Stromal cell of bone marrow (primary cell): Measurements from ENCODE around the gene NTSR1.

Experiments used
- DNase-seq: peaks from one replicate; pipeline ENCODE4 v3.0.0-alpha.2; 2012; ENCODE audit warnings: low read depth

NTSR1 gene

DNA sequence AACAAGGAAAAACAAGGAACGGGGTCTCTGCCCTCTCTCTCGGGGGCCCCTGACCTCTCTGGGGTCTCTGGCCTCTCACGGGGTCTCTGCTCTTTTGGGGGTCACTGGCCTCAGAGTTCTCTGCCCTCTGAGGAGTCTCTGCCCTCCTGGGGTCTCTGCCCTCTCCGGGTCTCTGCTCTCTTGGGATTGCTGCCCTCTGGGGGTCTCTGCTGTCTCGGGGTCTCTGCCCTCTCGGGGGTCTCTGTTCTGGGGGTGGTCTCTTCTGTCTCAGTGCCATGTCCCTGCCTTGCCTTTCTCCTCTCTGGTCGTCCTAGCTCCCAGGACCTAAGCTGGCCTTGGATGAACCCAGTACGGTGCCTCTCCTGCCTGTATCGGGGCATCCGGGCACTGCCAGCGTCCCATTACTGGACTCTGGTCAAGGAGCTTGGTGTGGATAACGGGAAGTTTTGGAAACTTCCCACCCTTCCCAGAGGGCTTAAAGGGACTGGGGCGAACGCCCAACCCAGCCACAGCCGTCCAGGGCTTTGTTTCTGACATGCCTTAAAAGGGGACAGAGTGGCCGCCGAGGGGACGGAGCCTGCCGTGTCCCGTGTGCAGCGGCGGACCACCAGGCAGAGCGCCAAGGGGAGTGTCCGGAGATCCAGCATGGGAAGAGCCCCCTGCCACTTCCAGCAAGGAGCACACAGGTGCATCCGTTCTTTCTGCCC, 62.9 kb downstream of the NTSR1 start:
- no peak for DNase-seq

DNA sequence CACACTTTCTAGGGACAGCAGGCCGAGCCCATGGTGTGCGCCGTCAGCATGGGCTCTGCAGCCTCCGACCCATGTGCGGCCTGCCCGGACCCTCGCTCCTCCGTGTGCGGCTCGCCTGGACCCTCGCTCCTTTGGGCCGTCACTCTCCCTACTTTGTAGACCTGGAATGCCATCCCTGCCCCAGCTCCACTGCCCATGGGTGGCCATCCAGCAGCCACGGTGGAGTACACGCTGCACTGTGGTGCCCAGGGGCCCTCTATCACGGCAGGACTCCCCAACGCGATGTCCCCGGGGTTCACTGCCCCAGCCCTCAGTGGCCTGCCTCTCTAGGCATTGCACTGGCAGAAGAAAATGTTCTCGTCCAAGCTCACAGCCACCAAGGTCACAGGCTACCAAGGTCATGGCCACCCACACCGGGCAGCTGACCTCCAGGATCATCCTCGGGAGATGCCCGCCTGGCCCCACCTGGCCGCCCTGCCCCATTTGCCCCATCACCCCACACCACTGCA, 63.5 kb downstream of the NTSR1 start:
- DNase-seq: no peak

DNA sequence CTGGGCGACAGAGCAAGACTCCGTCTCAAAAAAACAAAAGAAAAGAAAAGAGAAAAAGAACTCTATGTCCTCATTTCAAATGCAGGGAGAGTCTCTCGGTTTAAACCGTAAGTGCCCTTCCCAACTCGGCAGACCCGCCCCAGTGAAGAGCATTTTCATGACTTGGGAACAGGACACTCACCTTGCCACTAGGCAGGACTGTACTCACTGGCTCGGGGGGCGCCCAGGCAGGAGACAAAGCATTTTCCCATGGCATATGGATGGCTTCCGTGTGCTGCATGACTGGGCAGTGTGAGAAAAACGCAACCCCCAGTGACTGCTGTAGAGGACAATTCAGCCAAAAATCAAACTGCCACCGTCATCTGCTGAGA, 64.0 kb downstream of the NTSR1 start:
- no peak for DNase-seq

DNA sequence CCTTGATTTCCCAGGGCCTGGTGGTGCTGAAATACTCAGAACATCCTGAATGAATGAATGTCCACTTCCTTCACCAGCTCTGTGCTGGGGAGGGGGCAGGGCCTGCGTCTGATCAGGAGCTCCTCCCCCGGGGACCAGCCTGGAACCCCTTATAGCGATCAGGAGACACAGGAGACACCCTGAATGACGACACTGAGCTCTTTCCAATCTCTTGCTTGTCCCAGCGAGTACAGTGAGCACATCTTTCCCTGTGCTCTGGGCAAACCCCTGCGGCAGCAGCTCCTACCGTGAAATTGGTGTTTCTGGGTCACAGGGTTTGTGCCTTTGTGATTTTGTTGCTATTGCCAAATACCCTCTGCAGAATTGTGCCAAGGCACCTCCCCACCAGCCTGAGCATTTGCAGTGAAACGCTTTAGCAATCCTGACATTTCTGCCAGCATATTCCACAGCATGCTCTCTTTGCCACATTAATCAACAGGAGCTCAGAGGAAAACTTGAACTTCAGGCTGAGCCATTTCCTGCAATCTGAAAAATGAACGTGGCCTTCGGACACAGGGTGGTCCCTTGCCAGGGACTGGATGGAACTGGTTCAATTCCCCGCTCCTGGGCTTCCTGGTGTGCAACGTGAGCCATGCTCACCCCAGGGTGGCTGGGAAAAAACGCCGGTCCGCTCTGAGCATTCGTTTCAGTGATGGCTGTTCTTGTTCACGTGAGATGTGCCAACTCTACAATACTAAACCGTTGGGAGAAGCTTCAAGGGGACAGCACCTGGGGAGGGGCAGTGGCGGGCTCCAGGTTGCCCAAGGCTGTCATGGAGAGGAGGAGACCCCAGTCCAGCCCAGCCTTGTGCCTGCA, 64.6 kb downstream of the NTSR1 start:
- DNase-seq: no peak

DNA sequence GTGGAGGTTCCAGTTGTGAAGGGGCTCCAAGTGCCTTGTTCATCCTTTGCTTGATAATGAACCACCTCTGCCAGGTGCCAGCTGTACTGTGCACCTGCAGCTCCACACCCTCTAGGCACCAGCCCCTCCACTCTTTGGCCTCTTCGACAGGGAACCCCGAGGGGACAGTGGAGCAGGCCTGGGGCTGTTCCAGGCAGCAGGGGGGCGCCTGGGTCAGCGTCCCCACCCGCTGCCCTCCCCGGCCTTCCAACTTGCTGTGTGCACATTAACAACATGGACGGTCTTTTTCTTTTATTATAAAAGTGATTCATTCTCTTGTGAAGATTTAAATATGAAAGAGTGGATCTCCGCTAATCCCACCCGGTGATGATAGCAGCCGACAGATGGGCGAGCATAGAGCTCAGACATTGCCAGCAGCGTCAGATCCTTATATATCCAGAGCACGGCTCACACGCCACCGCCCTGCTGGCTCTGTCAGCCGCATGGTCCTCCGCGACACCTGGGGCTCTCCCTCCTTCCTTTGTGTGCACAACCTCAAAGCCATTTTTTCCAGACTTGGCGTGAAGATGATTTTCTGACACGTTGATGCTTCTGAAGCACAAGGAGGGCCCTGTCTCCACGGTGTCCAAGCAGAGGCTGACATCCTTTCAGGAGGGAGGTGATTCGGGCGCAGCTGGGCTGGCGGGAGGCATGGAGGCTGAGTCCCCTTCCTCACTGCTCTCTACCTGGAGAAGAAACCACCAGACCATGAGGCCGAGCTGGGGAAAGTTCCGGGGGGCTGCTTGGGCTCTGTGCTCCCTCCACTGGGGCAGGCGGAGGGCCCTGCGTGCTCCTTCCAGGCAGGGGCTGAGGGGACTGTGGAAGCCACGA, 65.4 kb downstream of the NTSR1 start:
- no peak for DNase-seq

DNA sequence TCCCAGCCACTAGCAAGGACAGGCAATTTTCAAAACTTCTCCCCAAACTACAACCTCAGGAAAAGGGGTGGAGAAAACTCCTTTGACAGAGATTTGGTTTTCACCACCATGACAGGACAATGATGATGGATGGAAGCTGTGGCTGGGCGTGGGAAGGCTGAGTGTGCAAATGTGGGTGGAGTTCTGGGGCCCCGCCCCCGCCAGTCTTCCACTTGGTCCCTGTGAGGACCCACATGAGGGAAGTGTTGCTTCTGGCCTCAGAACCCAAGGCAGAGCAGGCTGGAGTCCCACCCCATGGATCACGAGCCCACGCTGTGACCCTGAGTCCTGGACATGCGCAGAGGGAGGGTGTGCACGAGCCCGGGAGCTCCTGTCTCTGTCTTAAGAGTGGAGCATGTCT, 66.1 kb downstream of the NTSR1 start:
- no peak for DNase-seq

DNA sequence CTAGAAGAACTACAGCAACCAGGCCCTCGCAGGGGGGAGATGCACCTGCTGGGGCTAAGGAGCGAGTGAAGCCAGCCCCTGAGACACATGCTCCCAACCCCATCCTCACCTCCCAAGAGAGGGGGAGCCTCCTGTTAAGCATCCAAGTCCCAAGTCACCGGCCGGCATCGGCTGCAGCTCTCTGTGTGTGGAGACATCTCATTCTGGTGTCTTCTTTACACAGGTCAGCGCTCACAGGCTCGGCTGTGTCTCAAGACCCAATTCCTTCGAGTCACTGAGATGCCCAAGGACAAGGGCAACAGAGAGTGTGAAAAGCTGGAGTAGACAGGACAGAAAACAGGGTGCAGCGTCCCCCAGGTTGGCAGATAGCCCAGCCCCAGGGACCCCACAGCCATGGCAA, 66.6 kb downstream of the NTSR1 start:
- no peak for DNase-seq

DNA sequence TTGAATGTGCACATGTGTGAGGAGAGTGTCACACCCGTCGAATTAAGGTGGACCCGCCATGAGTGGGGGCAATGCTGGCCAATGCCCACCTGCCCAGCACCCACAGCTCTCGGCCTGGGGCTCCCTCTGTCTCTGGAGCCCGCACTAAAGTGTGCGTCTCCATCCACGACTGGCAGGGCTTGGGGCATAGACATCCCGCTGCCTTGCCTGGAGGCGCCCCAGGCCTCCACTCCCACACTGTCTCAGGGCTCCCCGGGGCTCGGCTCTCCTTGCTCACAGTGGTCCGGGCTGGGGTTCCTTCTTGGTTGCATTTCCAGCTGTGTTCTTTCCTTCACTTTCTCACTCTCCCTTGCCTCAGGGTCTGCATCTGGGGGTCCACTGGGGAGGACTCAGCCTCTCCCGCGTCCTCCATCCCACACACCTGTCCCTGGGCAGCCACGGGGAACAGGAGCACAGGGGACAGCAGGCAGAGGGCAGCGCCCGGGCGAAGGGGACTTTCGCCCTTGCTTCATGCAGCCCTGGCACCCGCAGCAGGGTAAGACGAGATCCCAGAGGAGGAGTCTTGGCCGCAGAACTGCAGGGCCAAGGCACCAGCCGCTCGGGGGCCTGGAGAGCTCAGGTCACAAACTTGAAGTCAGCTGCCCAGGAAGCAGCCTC, 67.5 kb downstream of the NTSR1 start:
- no peak for DNase-seq

DNA sequence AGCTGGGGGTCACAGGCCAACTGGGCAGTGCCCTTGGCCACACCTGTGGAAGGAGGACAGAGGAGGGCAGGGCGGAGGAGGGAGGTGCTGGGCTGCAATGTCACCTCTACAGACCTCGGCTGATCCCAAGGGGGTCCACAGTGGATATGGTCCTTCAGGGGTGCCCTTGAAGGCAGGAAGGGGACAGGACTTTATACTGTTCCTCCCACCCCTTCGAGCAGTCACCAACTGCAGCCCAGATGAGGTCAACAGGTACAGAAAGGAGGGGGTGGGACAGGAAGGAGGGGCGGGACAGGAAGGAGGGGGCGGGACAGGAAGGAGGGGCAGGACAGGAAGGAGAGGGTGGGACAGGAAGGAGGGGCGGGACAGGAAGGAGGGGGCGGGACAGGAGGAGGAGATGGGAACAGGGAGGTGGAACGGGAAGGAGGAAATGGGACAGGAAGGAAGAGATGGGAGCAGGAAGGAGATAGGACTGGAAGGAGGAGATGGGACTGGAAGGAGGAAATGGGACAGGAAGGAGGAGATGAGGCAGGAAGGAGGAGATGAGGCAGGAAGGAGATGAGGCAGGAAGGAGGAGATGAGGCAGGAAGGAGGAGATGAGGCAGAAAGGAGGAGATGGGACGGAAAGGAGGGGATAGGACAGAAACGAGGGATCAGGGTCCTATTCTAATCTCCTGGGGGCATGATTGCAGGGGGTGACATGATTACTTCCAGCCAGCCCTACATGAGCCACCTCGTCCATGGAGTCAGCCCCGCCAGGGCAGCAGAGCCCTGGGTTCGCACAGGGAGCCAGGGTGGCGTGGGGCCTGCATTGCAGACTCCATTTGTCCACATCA, 68.3 kb downstream of the NTSR1 start:
- no peak for DNase-seq

DNA sequence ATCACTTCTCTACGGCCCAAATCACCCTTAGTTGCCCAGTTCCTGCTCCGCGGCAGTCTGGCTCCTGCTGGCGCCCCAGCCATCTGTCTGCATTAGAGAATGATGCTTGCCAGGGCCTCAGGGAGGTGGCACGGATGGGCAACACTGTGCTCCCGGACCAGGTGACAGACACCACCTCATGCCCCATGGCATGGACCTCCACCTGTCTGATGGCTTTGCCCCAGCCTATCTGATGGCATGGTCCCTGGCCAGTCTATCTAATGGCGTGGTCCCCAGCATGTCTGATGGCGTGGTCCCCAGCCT, 68.8 kb downstream of the NTSR1 start:
- no peak for DNase-seq

DNA sequence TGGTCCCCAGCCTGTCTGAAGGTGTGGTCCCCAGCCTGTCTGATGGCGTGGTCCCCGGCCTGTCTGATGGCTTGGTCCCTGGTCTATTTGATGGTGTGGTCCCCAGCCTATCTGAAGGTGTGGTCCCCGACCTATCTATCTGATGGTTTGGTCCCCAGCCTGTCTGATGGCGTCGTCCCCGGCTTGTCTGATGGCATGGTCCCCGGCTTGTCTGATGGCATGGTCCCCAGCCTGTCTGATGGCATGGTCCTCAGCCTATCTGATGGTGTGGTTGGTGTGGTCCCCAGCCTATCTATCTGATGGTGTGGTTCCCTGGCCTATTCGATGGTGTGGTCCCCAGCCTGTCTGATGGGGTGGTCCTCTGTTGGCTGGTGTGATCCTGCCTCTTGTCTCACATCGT, 69.4 kb downstream of the NTSR1 start:
- DNase-seq: no peak

DNA sequence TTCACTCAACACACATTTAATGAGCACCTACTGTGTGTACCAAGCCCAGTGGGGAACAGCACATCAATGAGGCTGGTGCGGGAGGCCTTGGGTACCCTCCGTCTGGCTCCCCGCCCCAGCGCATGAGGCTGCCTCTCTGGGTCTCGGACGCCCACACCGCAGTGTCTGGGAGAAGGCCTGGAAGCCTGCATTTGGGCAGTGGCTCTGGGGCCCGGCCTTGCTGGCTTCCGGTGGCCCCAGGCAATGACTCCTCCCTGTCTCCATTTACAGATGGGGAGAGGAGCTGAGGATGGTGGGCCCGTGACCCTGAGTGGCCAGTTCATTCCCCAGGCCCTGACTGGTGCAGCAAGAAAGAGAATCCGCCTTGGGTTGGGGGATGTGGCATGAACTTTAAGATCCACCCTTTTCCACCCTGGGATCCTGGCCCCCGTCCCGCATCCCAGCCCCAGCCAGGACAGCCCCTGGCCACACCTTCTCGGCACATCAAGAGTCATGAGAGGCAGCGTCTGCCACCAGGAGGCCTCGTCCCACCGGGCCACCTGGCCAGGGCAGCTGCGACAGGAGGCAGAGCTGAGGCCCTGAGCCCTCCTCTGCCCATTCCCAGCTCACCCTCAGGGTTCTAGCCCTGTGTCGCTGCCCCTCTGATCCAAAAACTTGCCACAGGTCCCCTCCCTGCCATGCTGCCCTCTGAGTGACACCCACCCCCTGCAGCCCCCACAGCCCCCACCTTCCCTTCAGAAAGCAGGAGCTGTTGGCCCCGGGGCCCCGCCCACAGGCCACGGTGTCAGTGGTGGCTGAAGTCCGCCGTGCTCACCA, 70.2 kb downstream of the NTSR1 start:
- DNase-seq: no peak

DNA sequence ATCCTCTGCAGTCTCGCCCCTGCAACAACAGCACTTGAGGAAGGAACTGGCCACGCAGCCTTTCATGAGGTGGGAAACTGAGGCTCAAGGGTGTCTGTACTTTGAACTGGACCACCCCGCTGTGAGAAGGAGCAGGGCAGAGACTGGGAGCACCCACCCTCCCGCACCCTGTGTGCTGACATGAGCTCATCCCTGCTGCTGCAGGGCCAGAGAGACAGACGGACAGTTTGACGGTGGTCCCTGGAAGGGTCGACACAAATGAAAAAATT, 70.7 kb downstream of the NTSR1 start:
- DNase-seq: no peak

DNA sequence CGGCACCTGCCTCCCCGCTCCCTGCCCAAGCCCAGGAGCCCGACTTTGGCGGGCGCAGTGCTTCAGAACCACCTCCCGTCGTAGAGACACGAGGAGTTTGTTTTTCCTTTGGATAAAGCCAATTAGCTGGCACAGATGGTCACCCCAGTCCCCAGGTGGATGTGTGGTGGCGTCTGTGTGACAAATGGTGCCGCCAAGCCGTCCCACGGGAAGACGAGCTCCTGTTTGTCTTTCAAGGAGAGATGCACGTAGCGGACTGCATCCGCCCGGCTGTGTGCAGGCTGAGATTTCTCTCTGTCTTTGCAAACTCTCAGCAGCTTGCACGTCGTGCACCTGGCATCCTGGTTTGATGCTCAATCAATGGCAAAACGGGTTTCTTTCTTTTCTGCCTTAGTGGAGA, 71.6 kb downstream of the NTSR1 start:
- DNase-seq: no peak

DNA sequence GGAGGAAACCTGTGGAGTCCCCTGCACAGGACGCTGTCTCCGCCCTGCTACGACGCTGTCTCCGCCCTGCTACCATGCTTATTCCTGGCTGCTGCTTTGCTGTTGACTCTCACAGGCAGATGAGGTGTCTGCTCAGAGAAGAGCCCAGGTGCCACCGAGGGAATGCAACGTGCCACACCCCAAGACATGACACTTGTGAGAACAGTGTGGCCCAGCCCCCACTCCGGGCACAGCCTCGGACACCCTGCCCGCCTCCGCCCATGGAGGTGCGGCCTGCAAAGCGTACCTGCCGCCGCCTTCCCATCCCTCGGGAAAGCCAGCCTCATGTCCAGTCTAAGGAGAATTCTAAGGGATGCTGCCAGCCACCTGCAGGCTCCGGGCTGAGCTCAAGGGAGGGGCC, 72.1 kb downstream of the NTSR1 start:
- no peak for DNase-seq

DNA sequence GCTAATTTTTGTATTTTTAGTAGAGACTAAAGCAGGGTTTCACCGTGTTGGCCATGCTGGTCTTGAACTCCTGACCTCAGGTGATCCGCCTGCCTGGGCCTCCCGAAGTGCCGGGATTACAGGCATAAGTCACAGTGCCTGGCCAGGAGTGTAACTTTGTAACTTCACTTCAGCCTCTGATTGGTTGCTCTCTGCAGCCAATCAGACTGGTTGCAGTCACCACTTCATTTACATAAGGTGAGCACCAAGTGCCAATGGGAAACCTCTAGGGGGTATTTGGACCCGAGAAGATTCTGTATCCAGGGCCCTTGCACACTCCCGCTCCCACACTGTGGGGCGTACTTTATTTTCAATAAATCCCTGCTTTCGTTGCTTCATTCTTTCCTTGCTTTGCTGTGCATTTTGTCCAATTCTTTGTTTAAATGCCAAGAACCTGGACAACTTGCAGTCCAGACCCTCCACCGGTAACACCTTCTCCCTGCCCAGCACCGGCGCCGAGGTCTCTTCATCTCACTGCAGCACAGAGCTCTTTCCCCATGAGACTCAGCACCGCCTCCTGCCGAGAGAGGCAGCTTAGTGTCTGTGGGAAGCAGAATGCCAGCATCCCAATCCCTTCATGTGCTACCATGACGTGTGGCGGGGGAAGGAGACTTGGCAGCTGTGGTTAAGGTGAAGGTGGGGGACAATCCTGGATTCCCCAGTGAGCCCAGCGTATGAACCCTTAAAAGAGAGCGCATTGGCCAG, 73.7 kb downstream of the NTSR1 start:
- no peak for DNase-seq

DNA sequence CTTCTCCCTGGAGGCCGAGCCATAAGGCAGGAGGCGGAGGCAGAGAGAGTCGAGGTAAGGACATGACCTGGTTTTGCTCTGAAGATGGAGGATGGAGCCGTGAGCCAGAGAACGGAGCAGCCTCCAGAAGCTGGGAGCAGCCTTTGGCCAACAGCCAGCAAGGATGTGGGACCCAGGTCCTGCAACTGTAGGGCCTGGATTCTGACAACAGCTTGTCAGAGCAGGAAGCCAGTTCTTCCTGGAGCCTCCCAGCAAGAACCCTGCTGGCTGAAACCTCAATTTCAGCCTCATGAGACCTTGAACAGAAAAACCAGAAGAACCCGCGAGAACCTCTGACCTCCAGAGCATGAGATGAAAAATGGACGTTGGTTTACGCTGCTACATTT, 74.2 kb downstream of the NTSR1 start:
- no peak for DNase-seq

DNA sequence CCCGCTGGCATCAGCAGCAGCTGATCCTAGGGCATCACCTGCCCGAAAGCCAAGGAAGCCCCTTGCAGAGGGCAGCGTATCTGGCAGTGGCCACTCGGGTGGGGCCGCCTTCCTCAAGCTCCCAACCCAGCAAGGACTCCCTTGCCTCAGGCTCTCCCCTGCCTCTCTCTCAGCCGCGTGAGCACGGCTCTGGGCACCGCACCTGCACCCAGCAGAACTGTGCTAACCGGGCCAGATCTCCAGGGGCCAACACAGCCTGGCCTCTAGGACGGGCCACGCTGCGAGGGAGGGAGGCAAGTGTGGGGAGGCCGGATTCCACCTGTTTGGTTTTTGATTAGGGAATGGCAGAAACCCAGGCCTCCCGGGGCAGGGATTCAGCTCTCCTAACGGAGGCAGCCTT, 75.9 kb downstream of the NTSR1 start:
- DNase-seq: no peak

DNA sequence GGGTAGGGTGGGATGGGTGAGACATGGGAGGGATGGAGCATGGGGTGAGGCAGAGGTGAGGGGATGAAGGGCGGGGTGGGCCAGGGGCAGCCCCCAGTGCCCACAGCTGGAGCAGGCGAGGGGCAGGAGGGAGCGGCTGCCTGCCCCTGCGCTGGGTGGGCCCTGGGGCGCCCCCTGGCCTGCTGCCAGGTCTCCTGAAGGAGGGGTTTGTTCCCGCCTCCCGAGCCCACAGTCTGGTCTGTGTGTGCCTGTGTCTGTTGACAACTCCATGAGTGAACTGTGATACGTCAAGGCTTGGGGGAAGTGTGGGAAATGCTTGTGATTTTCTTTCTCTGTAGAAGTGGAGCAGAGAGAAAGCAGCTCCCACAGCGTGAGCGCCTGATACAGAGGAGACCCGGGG, 76.8 kb downstream of the NTSR1 start:
- DNase-seq: no peak

DNA sequence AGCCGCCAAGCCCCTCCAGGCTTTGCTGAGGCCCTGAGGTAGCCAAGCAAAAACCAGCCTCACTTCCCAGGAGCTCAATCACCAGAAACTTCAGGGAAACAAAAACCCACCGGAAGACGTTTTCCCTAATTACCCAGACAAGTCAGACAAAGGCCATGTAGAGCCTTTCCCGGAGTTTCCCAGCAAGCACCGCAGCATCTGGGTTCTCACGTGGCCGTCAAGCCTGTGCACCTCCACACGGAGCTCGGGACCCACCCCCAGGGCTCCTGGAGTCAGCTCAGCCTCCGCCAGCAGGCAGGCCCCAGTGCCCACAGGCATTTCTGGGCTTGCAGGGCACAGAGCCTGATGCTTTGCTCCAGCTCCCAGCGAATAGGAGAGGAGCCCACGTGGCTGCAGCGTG, 77.5 kb downstream of the NTSR1 start:
- DNase-seq: no peak
